ENCODE measurements around the gene HGS. TPM values are rescaled to one million over a fixed set of nuclear protein-coding genes. Genes with fewer than 3 reads are reported as not detected.

HGS gene
- total RNA-seq, 2 donors from 2014 or later: 93.8 to 108 TPM

GRCh38 chr17:81666092-81666341 is 17.8 kb upstream of the HGS start:
- ATAC-seq (ENCODE audit: insufficient number of reproducible peaks, low FRiP score, low read depth) (no peak), DNase-seq (ENCODE audit: low spot score) (no peak)
- Histone ChIP-seq H3K27ac (peak overlapping the region; percentile 77 to 89), H3K27me3 (replicated peaks; ENCODE audit: insufficient read depth) (no peaks in the 10 kb centered on the region), H3K4me1 (ENCODE audit: control insufficient read depth in 1 of 2, low read depth in 2 of 2) (peaks cover 9 to 25% of the 10 kb centered on the region in 2 donors), H3K36me3 (peaks cover 13% of the 10 kb centered on the region), H3K4me3 (peak overlapping the region; percentile 100), H3K9me3 (no peaks in the 10 kb centered on the region)
- TF ChIP-seq, protein P1, sequence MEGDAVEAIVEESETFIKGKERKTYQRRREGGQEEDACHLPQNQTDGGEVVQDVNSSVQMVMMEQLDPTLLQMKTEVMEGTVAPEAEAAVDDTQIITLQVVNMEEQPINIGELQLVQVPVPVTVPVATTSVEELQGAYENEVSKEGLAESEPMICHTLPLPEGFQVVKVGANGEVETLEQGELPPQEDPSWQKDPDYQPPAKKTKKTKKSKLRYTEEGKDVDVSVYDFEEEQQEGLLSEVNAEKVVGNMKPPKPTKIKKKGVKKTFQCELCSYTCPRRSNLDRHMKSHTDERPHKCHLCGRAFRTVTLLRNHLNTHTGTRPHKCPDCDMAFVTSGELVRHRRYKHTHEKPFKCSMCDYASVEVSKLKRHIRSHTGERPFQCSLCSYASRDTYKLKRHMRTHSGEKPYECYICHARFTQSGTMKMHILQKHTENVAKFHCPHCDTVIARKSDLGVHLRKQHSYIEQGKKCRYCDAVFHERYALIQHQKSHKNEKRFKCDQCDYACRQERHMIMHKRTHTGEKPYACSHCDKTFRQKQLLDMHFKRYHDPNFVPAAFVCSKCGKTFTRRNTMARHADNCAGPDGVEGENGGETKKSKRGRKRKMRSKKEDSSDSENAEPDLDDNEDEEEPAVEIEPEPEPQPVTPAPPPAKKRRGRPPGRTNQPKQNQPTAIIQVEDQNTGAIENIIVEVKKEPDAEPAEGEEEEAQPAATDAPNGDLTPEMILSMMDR (IDR thresholded peaks at IDR 0.05): no peak

DNA sequence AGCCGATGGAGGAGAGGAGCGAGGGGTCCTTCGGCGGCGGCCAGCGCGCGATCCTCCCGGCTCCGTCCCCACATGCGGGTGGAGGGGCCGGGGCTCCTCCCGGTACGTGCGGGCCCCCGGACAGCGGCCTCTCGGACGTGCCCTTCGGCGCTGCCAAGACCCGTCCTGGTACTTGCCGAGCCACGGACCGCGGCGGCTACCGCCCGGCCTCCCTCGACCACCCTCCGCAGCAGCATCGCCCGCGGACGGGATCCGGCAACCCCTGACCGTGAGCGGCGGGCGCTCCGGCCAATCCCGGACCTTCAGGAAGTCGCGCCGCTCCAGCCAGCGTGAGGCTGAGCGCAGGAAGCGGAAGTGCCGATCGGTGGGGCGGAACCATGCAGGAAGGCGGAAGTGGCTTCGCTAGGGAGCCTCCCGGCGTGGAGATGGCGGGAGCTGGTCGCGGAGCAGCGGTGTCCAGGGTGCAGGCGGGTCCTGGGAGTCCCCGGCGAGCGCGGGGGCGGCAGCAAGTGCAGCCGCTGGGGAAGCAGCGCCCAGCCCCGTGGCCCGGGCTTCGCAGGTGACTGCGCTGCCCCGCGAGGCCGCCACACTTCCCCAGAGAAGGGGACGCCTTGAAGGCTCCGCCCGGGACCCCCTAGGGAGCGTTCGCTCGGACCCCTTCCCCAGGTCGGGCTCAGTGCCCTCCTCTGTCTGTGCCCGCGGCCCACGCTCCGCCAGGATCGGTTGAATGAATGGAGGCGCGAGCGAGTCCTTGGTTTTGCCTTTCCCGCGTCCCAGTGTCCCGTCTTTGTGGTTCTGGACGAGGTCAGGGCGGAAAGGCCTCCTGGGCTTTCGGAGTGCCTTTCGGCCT is 17.2 kb upstream of the HGS start, which contains the start of the genes CCDC137 and OXLD1:
TSS of gene CCDC137 (plus strand) at position 396 of the 850 bp plus-strand sequence. CDS start at position 426, 30 bp downstream.
TSS of gene OXLD1 (minus strand) at position 264 of the 850 bp plus-strand sequence. CDS start at position 236, 28 bp downstream.
- peak; percentile 83 for DNase-seq (ENCODE audit: low spot score)
- peaks cover 19% of the 10 kb centered on the region for H3K36me3 ChIP-seq
- no peaks in the 10 kb centered on the region for H3K9me3 ChIP-seq
- ATAC-seq (ENCODE audit: insufficient number of reproducible peaks, low FRiP score, low read depth): peak; percentile 88
- H3K27me3 ChIP-seq (replicated peaks; ENCODE audit: insufficient read depth): no peaks in the 10 kb centered on the region
- TF ChIP-seq, protein P1 (IDR thresholded peaks at IDR 0.05): no peak
- H3K27ac ChIP-seq: peak within 1 kb of the TSS; percentile 77 to 89
- peak within 1 kb of the TSS; percentile 100 for H3K4me3 ChIP-seq
- peaks cover 9 to 25% of the 10 kb centered on the region in 2 donors for H3K4me1 ChIP-seq (ENCODE audit: control insufficient read depth in 1 of 2, low read depth in 2 of 2)

DNA sequence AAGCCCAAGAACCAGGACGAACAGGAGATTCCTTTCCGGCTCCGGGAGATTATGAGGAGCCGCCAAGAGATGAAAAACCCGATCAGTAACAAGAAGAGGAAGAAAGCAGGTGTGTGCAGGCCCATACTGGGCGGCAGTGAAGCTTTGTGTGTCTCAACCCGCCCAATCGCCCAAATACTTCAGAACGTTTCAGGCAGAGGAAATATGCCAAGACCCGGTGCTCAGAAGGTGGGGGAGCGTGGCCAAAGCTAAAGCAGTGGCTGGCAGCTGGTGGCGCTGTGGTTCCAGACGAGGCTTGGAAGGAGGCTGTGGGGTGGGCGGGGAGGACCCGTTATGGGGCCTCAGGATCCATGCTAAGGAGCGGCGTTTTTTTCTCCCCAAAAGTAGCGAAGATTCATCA is 16.1 kb upstream of the HGS start:
- no peak for DNase-seq (ENCODE audit: low spot score)
- Histone ChIP-seq H3K27me3 (replicated peaks; ENCODE audit: insufficient read depth) (no peaks in the 10 kb centered on the region), H3K36me3 (peaks cover 30% of the 10 kb centered on the region), H3K27ac (no peak overlapping the region), H3K4me3 (no peak overlapping the region), H3K9me3 (no peaks in the 10 kb centered on the region), H3K4me1 (ENCODE audit: control insufficient read depth in 1 of 2, low read depth in 2 of 2) (peaks cover 9 to 25% of the 10 kb centered on the region in 2 donors)
- ATAC-seq (ENCODE audit: insufficient number of reproducible peaks, low FRiP score, low read depth): no peak
- TF ChIP-seq, protein P1 (IDR thresholded peaks at IDR 0.05): no peak

DNA sequence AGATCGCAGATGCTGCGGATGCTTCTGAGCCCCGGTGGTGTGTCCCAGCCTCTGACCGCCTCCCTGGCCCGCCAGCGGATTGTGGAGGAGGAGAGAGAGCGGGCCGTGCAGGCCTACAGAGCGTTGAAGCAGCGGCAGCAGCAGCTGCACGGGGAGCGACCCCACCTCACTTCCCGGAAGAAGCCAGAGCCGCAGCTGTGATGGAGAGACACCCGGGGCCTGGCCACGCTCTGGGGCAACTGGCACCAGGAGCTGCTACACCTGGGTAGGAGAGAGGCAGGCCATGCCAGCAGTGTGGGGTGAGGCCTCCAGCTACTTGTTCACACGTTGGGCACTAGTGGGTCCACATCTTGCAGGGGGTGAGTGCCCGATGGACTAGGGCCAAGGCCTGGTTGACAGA is 11.3 kb upstream of the HGS start:
- Histone ChIP-seq H3K27ac (no peak overlapping the region), H3K4me1 (ENCODE audit: control insufficient read depth in 1 of 2, low read depth in 2 of 2) (peaks cover 4% of the 10 kb centered on the region in 2 donors), H3K9me3 (no peaks in the 10 kb centered on the region), H3K36me3 (peaks cover 40% of the 10 kb centered on the region), H3K27me3 (replicated peaks; ENCODE audit: insufficient read depth) (no peaks in the 10 kb centered on the region), H3K4me3 (no peak overlapping the region)
- ATAC-seq (ENCODE audit: insufficient number of reproducible peaks, low FRiP score, low read depth) (no peak), DNase-seq (ENCODE audit: low spot score) (no peak)
- TF ChIP-seq, protein P1 (IDR thresholded peaks at IDR 0.05): no peak

- H3K27ac ChIP-seq: no peak overlapping the region
- no peak overlapping the region for H3K4me3 ChIP-seq
- ATAC-seq (ENCODE audit: insufficient number of reproducible peaks, low FRiP score, low read depth): no peak
- no peak for DNase-seq (ENCODE audit: low spot score)
- no peaks in the 10 kb centered on the region for H3K27me3 ChIP-seq (replicated peaks; ENCODE audit: insufficient read depth)
- no peaks in the 10 kb centered on the region for H3K9me3 ChIP-seq
- H3K4me1 ChIP-seq (ENCODE audit: control insufficient read depth in 1 of 2, low read depth in 2 of 2): no peaks in the 10 kb centered on the region
- H3K36me3 ChIP-seq: peaks cover 40% of the 10 kb centered on the region
- TF ChIP-seq, protein P1 (IDR thresholded peaks at IDR 0.05): no peak
These were observed 10.9 kb upstream of the HGS start for GRCh38 chr17:81672954-81673353.
